ENCODE data around the gene IMPA2. TPM values are rescaled to one million over a fixed set of nuclear protein-coding genes. Genes with fewer than 3 reads are reported as not detected.
"Not testable (repeated sequence)": the region's sequence is repeated elsewhere in the genome, so short reads cannot be mapped to it uniquely, and the experiment has no call there.

Gene IMPA2
- total RNA-seq, 1 donor from 2014 or later: 41.9 TPM

- Histone ChIP-seq H3K27ac (no peak overlapping the region), H2AFZ (replicated peaks) (no peak overlapping the region), H3K9me3 (ENCODE audit: low read depth) (no peaks in the 10 kb centered on the region), H3K36me3 (no peaks in the 10 kb centered on the region), H4K20me1 (ENCODE audit: low read depth) (no peaks in the 10 kb centered on the region), H3K9ac (no peak overlapping the region), H3F3A (ENCODE audit: low read depth) (no peaks in the 10 kb centered on the region), H3K27me3 (no peaks in the 10 kb centered on the region), H3K79me2 (ENCODE audit: low read depth) (no peaks in the 10 kb centered on the region), H3K4me1 (peaks cover 4% of the 10 kb centered on the region), H3K4me3 (no peak overlapping the region), H3K4me2 (no peak overlapping the region)
- no peak overlapping the region for H3K27ac Mint-ChIP-seq
- peaks cover 3% of the 10 kb centered on the region for H3K36me3 Mint-ChIP-seq
- no peak for DNase-seq (ENCODE audit: low spot score)
- peaks cover 9% of the 10 kb centered on the region for H3K9me3 Mint-ChIP-seq
- no peak for TF ChIP-seq EZH2phosphoT487 (IDR thresholded peaks at IDR 0.05)
- no peak for TF ChIP-seq EZH2 (IDR thresholded peaks at IDR 0.05)
- TF ChIP-seq CTCF (IDR thresholded peaks at IDR 0.05): no peak
- H3K4me3 Mint-ChIP-seq: no peak overlapping the region
- peaks cover 10% of the 10 kb centered on the region for H3K27me3 Mint-ChIP-seq (ENCODE audit: insufficient read depth, low read depth)
- H3K4me1 Mint-ChIP-seq: peaks cover 25% of the 10 kb centered on the region
Measured at GRCh38 chr18:11962597-11962996, 18.7 kb upstream of the IMPA2 start.

- Histone ChIP-seq H3K4me2 (no peak overlapping the region), H3K27me3 (no peaks in the 10 kb centered on the region), H4K20me1 (ENCODE audit: low read depth) (no peaks in the 10 kb centered on the region), H3K9ac (no peak overlapping the region), H3K79me2 (ENCODE audit: low read depth) (no peaks in the 10 kb centered on the region), H2AFZ (replicated peaks) (no peak overlapping the region), H3K4me3 (no peak overlapping the region), H3K36me3 (no peaks in the 10 kb centered on the region), H3K4me1 (peaks cover 4% of the 10 kb centered on the region), H3K9me3 (ENCODE audit: low read depth) (no peaks in the 10 kb centered on the region), H3F3A (ENCODE audit: low read depth) (no peaks in the 10 kb centered on the region), H3K27ac (no peak overlapping the region)
- TF ChIP-seq EZH2 (IDR thresholded peaks at IDR 0.05) (no peak), CTCF (IDR thresholded peaks at IDR 0.05) (no peak), EZH2phosphoT487 (IDR thresholded peaks at IDR 0.05) (no peak)
- peak overlapping the region; percentile 40 for H3K27ac Mint-ChIP-seq
- peaks cover 10% of the 10 kb centered on the region for H3K27me3 Mint-ChIP-seq (ENCODE audit: insufficient read depth, low read depth)
- H3K36me3 Mint-ChIP-seq: no peaks in the 10 kb centered on the region
- H3K9me3 Mint-ChIP-seq: peaks cover 4% of the 10 kb centered on the region
- H3K4me1 Mint-ChIP-seq: peaks cover 25% of the 10 kb centered on the region
- peak; percentile 37 for DNase-seq (ENCODE audit: low spot score)
- H3K4me3 Mint-ChIP-seq: no peak overlapping the region
Measured at GRCh38 chr18:11963991-11964484, 17.3 kb upstream of the IMPA2 start.

GRCh38 chr18:11969904-11970835, 11.1 kb upstream of the IMPA2 start:
- H3K4me1 Mint-ChIP-seq: no peaks in the 10 kb centered on the region
- Histone ChIP-seq H3K79me2 (ENCODE audit: low read depth) (no peaks in the 10 kb centered on the region), H2AFZ (replicated peaks) (no peak overlapping the region), H3K36me3 (no peaks in the 10 kb centered on the region), H3K4me2 (no peak overlapping the region), H3K27me3 (no peaks in the 10 kb centered on the region), H3K9me3 (ENCODE audit: low read depth) (no peaks in the 10 kb centered on the region), H3F3A (ENCODE audit: low read depth) (no peaks in the 10 kb centered on the region), H4K20me1 (ENCODE audit: low read depth) (no peaks in the 10 kb centered on the region), H3K4me1 (no peaks in the 10 kb centered on the region), H3K4me3 (no peak overlapping the region), H3K9ac (no peak overlapping the region), H3K27ac (no peak overlapping the region)
- peaks cover 7% of the 10 kb centered on the region for H3K27me3 Mint-ChIP-seq (ENCODE audit: insufficient read depth, low read depth)
- H3K9me3 Mint-ChIP-seq: peaks cover 5% of the 10 kb centered on the region
- no peak for DNase-seq (ENCODE audit: low spot score)
- no peak overlapping the region for H3K4me3 Mint-ChIP-seq
- TF ChIP-seq EZH2 (IDR thresholded peaks at IDR 0.05) (no peak), EZH2phosphoT487 (IDR thresholded peaks at IDR 0.05) (no peak), CTCF (IDR thresholded peaks at IDR 0.05) (no peak)
- no peaks in the 10 kb centered on the region for H3K36me3 Mint-ChIP-seq
- H3K27ac Mint-ChIP-seq: no peak overlapping the region

GRCh38 chr18:11970836-11971226, 10.5 kb upstream of the IMPA2 start:
- H3K4me1 Mint-ChIP-seq; H3K79me2 ChIP-seq (ENCODE audit: low read depth); H3K27me3 ChIP-seq; H3K36me3 Mint-ChIP-seq; H3F3A ChIP-seq (ENCODE audit: low read depth); H3K9ac ChIP-seq; H3K27me3 Mint-ChIP-seq (ENCODE audit: insufficient read depth, low read depth); DNase-seq (ENCODE audit: low spot score); H3K27ac Mint-ChIP-seq; H4K20me1 ChIP-seq (ENCODE audit: low read depth); H3K4me2 ChIP-seq; H3K9me3 Mint-ChIP-seq; H3K4me3 Mint-ChIP-seq; H3K9me3 ChIP-seq (ENCODE audit: low read depth); H3K27ac ChIP-seq; H3K4me1 ChIP-seq; H3K36me3 ChIP-seq; H3K4me3 ChIP-seq; H2AFZ ChIP-seq (replicated peaks): not testable (repeated sequence)

Data from neural progenitor cell (in vitro differentiated cells).